Astrocyte of the spinal cord (primary cell): ENCODE data around the gene TAP2.
"Not testable (repeated sequence)": the region's sequence is repeated elsewhere in the genome, so short reads cannot be mapped to it uniquely, and the experiment has no call there.

Experiments used
- DNase-seq: peaks from one replicate; pipeline ENCODE4 v3.0.0; 2011; ENCODE audit warnings: low read depth, low spot score
- H3K4me3 ChIP-seq: 2 replicates; pipeline ENCODE4 v1.5.1; 2011; ENCODE audit warnings: low read depth, mild to moderate bottlenecking, low read length, moderate library complexity
- CTCF ChIP-seq: IDR thresholded peaks from 2 replicates; pipeline ENCODE4 v1.5.1; 2012; ENCODE audit warnings: low read depth, mild to moderate bottlenecking, low read length, inconsistent platforms
- in situ Hi-C: cut with HindIII; loops from 2 replicates; pipeline ENCODE4 v1.10.0; 2017; ENCODE audit warnings: low sequenced_read_pairs

Gene TAP2

GRCh38 chr6:32838114-32838958 lies at the start of gene TAP2:
Gene TAP2 (minus strand): TSS chr6:32838739. CDS start chr6:32838233, 506 bp downstream.
- peak within 1 kb of the TSS; percentile 77 for H3K4me3 ChIP-seq
- DNase-seq = peak; percentile 95
- in situ Hi-C loops = no loop called here
- peak; percentile 95 for TF ChIP-seq CTCF

- no peak for TF ChIP-seq CTCF
- no peak for DNase-seq
- H3K4me3 ChIP-seq = no peak overlapping the region
- in situ Hi-C loops = no loop called here
These were observed 49.1 kb upstream of the TAP2 start for GRCh38 chr6:32887616-32888015.

- no peak overlapping the region for H3K4me3 ChIP-seq
- in situ Hi-C loops = no loop called here
- no peak for TF ChIP-seq CTCF
- DNase-seq = peak; percentile 66
These were observed 48.3 kb upstream of the TAP2 start for GRCh38 chr6:32886681-32887383.

- in situ Hi-C loops = no loop called here
These were observed 47.3 kb upstream of the TAP2 start for GRCh38 chr6:32885698-32886286.

GRCh38 chr6:32883789-32884188 lies 45.2 kb upstream of the TAP2 start:
- no peak overlapping the region for H3K4me3 ChIP-seq
- TF ChIP-seq CTCF = no peak
- in situ Hi-C loops = no loop called here
- no peak for DNase-seq

More at GRCh38 chr6:32885698-32886286, 47.3 kb upstream of the TAP2 start:
- no peak overlapping the region for H3K4me3 ChIP-seq
- DNase-seq = peak; percentile 80
- peak; percentile 34 for TF ChIP-seq CTCF

- DNase-seq = no peak
- no peak overlapping the region for H3K4me3 ChIP-seq
- in situ Hi-C loops = no loop called here
- no peak for TF ChIP-seq CTCF
These were observed 44.3 kb upstream of the TAP2 start for GRCh38 chr6:32882879-32883250.

GRCh38 chr6:32880962-32881361 lies 42.4 kb upstream of the TAP2 start:
- H3K4me3 ChIP-seq, DNase-seq, in situ Hi-C loops: not testable (repeated sequence)
